ENCODE measurements around the gene STXBP2. TPM values are rescaled to one million over a fixed set of nuclear protein-coding genes. Genes with fewer than 3 reads are reported as not detected.

The STXBP2 gene
- total RNA-seq (2022; extraction: Qiagen RNA extraction): 35.0 to 43.8 TPM (median 39.3 TPM) in 5 replicates

DNA sequence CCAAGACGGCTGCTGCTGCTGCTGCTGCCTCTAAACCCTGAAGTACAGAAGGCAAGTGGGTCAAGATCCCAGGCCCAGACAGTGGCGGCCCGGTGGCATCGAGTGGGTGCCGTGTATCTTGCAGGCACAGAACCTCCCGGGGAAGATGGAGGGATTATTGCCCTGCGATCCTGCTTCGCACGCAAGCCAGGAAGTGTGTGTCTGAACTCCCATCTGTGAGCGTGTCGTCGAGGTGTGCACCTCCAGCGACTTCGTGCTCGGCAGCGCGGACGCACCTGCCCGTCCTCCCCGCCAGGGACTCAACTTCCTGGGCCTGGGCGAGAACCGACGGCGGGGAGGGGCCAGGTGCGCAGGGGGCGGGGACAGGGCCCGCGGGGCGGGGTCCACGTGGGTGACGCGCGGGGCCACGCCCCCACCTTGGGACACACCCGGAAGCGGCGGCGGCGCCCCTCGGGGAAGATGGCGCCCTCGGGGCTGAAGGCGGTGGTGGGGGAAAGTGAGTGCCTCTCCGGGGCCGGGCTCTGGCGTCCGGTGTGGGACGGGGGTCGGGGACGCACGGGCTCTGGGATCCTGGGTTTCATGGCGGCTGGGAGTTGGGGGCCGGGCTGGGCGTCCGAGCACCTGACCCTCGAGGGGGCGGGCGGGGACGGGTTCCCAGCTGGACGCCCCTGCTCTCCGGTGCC lies at the start of gene STXBP2:
Gene STXBP2, plus strand, starts transcription at position 420 of the 683 bp plus-strand sequence. Its CDS starts 40 bp downstream, at position 460.

DNA sequence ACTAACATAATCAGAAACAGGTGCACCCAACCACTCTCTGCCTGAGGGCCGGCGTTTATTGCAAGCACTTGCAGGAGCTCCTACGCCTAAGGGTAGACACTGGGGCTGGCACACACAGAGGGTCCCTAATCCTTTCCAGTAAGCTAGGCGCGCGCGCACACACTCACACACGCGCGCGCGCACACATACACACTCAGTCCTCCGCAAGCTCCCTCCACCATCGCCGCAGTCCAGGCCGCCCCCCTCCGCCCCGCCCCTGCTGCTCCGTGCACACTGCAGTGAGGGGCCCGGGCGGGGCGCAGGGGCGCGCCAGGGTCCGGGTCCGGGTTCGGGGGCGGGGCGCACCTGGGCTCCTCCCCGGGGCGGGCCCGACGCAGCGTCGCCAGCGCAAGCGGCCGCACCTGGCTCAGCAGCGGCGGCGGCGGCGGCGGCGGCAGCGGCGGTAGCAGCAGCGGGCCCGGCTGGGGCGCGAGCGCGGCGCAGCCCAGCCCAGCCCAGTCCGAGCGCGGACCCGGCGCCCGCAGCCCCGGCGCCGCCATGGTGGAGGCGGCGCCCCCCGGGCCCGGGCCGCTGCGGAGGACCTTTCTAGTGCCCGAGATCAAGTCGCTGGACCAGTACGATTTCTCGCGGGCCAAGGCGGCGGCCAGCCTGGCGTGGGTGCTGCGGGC lies 41.3 kb upstream of the STXBP2 start, which contains the start of gene CAMSAP3:
Gene CAMSAP3, plus strand, starts transcription at position 398 of the 668 bp plus-strand sequence. Its CDS starts 140 bp downstream, at position 538.

DNA sequence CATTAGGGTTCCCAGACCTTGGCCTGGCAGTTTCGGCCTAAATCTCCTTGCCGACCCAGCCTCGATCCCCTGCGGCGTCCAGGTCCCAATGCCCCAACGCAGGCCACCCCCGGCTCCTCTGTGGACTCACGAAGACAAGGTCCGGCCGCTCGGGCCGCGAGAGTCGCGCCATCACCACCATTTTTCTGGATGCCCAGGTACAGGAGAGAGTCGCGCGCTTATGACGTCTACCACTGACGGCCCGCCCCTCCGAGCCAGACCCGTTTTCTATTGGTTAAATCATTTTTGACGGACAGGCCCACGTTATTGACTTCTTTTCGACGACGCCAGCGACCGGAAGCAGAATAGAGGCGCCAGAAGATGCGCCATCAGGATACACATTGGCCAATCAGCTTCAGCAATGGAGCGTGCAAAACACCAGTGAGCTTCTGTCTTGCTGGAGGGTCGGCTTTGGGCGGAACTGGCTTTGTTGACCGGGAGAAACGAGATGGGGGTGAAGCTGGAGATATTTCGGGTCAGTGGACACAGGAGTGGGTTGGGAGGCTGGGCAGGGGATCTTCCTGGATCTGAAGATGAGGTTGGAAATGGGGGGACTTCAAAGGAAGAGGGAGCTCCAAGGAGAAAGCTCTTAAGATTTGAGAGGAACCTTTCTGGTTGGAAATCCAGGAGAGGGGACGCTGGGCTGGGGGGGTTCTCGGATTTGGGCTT lies 7.4 kb upstream of the STXBP2 start, which contains the start of the genes PET100 and XAB2:
Gene PET100, plus strand, starts transcription at position 447 of the 708 bp plus-strand sequence. Its CDS starts 41 bp downstream, at position 488.
Gene XAB2, minus strand, starts transcription at position 199 of the 708 bp plus-strand sequence. Its CDS starts 18 bp downstream, at position 181.

DNA sequence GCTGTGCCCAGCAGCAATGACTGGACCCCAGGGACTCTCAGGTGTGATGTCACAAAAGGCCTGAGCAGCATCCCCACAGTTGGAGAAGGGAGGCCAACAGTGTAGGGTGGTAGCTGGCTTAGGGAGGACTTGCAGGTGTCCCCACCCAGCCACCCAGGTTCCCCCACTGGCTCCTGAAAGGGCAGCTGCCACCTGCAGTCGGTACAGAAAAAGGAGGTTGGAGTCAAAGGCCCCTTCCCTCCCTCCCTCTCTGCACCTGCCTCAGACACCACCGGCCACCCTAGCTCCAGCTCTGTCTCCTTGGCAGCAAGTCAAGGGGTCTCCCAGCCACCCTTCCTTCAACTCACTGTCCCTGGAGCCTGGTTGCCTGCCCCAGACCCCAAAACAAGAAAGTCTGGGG lies 3.2 kb upstream of the STXBP2 start, which contains the start of gene PCP2:
Gene PCP2, minus strand, starts transcription at position 22 of the 400 bp plus-strand sequence. CDS start 262 bp downstream, outside the sequence.

DNA sequence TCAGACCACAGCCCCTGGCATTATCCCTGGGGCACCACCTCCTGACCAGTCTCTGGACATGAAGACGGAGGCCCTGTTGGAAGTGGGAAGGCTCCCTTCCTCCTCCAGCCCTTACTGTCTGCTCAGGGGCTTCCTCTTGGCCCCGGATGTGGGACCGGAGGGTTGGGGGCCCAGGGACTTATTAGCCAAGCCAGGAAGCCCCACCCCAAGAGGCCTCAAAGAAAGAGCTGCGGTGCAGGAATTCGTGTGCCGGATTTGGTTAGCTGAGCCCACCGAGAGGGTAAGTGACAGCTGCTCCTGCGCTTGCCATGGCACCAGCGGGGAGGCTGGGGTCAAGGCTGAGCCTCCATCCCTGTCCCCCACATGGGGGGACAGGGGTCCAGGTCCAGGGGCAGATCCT lies 31.9 kb downstream of the STXBP2 start, which contains the start of gene RETN:
Gene RETN, plus strand, starts transcription at position 208 of the 400 bp plus-strand sequence. CDS start 278 bp downstream, outside the sequence.

DNA sequence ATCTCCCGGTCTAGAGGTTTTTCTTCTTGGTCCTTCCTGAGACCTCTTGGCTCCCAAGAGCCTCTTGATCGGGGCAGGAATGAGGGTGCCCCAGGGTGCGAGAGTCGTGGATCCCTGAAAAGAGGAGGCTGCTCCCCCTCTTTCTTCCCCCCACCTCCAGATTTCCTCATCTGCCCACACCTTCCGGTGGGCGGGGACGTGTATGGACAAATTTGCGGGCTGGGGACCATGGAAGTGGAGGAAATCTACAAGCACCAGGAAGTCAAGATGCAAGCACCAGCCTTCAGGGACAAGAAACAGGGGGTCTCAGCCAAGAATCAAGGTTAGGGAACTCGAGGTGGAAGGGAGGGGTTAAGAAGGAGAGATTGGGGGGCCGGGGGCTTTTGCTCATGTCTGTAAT lies 39.9 kb downstream of the STXBP2 start, which contains the start of gene MCEMP1:
Gene MCEMP1, plus strand, starts transcription at position 237 of the 400 bp plus-strand sequence. Its CDS starts 31 bp downstream, at position 268.

DNA sequence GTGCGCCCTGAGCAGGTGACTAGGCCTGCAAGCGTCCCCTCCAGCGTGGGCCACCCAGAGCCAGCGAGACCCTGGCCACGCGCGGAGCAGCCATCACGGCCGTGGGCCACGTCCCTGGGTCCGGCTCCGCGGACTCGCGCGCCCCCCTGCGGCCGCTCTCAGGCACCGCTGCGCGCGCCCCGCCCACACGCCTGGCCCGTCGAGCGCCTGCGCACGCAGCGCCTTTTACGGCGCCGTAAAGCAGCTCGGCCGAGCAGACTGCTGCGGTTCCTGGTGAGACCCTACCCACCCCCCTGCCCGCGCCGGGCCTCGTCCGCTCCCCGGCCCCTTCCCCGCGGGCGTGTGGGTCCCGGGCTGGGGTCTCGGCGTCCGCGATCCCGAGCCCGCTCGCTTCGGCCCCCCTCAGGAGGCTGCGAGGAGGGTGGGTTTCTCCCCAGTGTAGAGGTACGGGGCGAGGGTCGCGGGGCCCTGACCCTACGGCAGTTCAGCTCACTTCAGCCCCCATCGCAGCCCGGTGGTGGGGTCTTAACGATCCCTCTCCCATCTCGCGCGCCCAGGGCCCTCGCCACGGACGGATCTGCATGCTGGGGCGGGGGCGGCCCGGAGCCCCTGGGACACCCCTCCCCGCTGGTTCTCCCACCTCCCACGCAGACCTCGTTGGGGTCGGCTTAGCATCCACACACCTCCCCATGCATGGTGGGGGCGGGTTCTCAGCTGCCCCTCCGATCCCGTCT lies 43.9 kb downstream of the STXBP2 start, which contains the start of gene TRAPPC5:
Gene TRAPPC5, plus strand, starts transcription at position 228 of the 734 bp plus-strand sequence. CDS start 1,421 bp downstream, outside the sequence.

Other genes starting within 250 kb of the STXBP2 start
- 1.4 to 2.6 TPM (median 1.9 TPM) in 5 replicates for gene PEX11G, start 148.1 kb upstream of the STXBP2 start, total RNA-seq (2022; extraction: Qiagen RNA extraction)
- 16.7 to 21.1 TPM (median 18.2 TPM) in 5 replicates for gene ZNF358, start 121.0 kb upstream of the STXBP2 start, total RNA-seq (2022; extraction: Qiagen RNA extraction)
- gene MCOLN1, start 114.5 kb upstream of the STXBP2 start, total RNA-seq (2022; extraction: Qiagen RNA extraction): 9.4 to 12.8 TPM (median 12.3 TPM) in 5 replicates
- 27.7 to 34.6 TPM (median 31.9 TPM) in 5 replicates for gene PNPLA6, start 101.4 kb upstream of the STXBP2 start, total RNA-seq (2022; extraction: Qiagen RNA extraction)
- gene CAMSAP3, start 41.2 kb upstream of the STXBP2 start, total RNA-seq (2022; extraction: Qiagen RNA extraction): 4.1 to 6.2 TPM (median 5.4 TPM) in 5 replicates
- gene XAB2, start 7.6 kb upstream of the STXBP2 start, total RNA-seq (2022; extraction: Qiagen RNA extraction): 23.3 to 26.8 TPM (median 25.1 TPM) in 5 replicates
- 50.7 to 61.5 TPM (median 55.6 TPM) in 5 replicates for gene PET100, start 7.3 kb upstream of the STXBP2 start, total RNA-seq (2022; extraction: Qiagen RNA extraction)
- gene PCP2, start 3.4 kb upstream of the STXBP2 start, total RNA-seq (2022; extraction: Qiagen RNA extraction): 0.26 TPM in 1 of 5 replicates, not detected in the others
- not detected in 5 replicates for gene RETN, start 31.9 kb downstream of the STXBP2 start, total RNA-seq (2022; extraction: Qiagen RNA extraction)
- gene MCEMP1, start 40.0 kb downstream of the STXBP2 start, total RNA-seq (2022; extraction: Qiagen RNA extraction): not detected in 5 replicates
- 38.8 to 107 TPM (median 101 TPM) in 5 replicates for gene TRAPPC5, start 43.7 kb downstream of the STXBP2 start, total RNA-seq (2022; extraction: Qiagen RNA extraction)
- not detected in 5 replicates for gene FCER2, start 65.0 kb downstream of the STXBP2 start, total RNA-seq (2022; extraction: Qiagen RNA extraction)
- not detected in 5 replicates for gene CLEC4G, start 95.0 kb downstream of the STXBP2 start, total RNA-seq (2022; extraction: Qiagen RNA extraction)
- gene CD209, start 110.4 kb downstream of the STXBP2 start, total RNA-seq (2022; extraction: Qiagen RNA extraction): not detected in 5 replicates
- not detected in 5 replicates for gene CLEC4M, start 126.1 kb downstream of the STXBP2 start, total RNA-seq (2022; extraction: Qiagen RNA extraction)
- gene EVI5L, start 193.1 kb downstream of the STXBP2 start, total RNA-seq (2022; extraction: Qiagen RNA extraction): 1.3 to 2.1 TPM (median 1.8 TPM) in 5 replicates
- 0.21 to 0.67 TPM (median 0.41 TPM) in 5 replicates for gene PRR36, start 237.3 kb downstream of the STXBP2 start, total RNA-seq (2022; extraction: Qiagen RNA extraction)

Measured in A549 treated with Hydrocortisone at 1 μM for 4 hours (cell line).